Measurements from ENCODE around the gene ELAVL3. TPM values are rescaled to one million over a fixed set of nuclear protein-coding genes. Genes with fewer than 3 reads are reported as not detected.

The ELAVL3 gene
- total RNA-seq, 4 donors from 2014 or later, result not detected

DNA sequence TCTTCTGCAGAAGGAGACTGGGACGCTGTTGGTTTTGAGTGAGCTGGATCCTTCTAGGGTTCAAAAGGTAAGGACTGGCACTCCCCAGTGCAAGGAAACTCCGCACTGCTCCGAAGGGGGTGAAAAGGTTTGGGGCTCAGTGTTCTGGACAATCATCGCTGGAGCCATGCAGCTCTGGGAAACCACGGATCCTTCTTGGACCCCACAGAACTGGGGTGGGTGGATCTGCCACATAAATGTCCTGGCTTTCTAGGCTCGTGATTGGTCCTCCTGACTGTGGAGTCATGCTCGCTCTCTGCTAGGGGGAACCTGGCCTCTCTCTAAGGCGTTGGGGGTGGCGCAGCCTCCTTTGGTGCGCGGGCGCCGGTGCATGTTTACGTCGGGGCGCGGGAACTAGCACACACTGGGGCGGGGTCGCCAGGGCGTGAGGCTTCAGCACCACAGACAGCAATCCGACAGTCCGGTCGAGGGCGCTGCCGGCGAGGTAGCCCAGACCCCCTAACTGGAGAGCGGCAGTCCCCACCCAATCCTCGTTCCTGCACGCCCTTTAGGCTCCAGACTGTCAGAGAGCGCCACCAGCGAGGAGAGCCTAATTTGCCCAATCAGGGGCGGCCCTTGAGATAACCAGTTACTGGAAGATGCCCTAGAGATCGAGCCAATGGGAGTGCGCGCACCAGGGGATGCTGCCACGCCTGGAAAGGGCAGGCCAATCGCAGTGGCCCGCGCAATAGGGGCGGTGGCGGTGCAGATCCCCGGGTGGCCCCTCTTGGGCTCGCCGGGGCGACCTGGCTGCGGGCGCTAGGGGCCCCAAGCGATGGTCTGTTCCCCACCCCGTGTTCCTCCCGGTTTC lies 913 bp upstream of the ELAVL3 start:
- ATAC-seq, result peak; percentile 58 to 59
- H3K36me3 ChIP-seq, result peaks cover 0 to 3% of the 10 kb centered on the region in 2 donors
- in situ Hi-C loops (cut with MboI; ENCODE audit: low sequenced_read_pairs in 4 of 4), result no loop called here
- peaks cover 6 to 12% of the 10 kb centered on the region in 2 donors for H3K4me1 ChIP-seq
- peak; percentile 25 to 36 for DNase-seq
- TF ChIP-seq POLR2A (IDR thresholded peaks at IDR 0.05), result peak in 1 of 2 donors; percentile 6
- TF ChIP-seq, protein P1, sequence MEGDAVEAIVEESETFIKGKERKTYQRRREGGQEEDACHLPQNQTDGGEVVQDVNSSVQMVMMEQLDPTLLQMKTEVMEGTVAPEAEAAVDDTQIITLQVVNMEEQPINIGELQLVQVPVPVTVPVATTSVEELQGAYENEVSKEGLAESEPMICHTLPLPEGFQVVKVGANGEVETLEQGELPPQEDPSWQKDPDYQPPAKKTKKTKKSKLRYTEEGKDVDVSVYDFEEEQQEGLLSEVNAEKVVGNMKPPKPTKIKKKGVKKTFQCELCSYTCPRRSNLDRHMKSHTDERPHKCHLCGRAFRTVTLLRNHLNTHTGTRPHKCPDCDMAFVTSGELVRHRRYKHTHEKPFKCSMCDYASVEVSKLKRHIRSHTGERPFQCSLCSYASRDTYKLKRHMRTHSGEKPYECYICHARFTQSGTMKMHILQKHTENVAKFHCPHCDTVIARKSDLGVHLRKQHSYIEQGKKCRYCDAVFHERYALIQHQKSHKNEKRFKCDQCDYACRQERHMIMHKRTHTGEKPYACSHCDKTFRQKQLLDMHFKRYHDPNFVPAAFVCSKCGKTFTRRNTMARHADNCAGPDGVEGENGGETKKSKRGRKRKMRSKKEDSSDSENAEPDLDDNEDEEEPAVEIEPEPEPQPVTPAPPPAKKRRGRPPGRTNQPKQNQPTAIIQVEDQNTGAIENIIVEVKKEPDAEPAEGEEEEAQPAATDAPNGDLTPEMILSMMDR (IDR thresholded peaks at IDR 0.05 in 4 of 5, conservative IDR thresholded peaks at IDR 0.05 in 1 of 5), result no peak
- peak overlapping the region in 1 of 4 donors; percentile 2 for H3K27ac ChIP-seq
- H3K4me3 ChIP-seq, result peak overlapping the region; percentile 23 to 51 (median 45)
- no peaks in the 10 kb centered on the region for H3K9me3 ChIP-seq
- peaks cover 35 to 64% (median 43%) of the 10 kb centered on the region in 3 donors for H3K27me3 ChIP-seq
- intact Hi-C loops (cut with DNase I; ENCODE audit: low total_unique reads), result loop anchor here (2.0 kb wide), 2 partner anchors 101 to 189 kb away; no protein-coding TSS in a partner anchor

DNA sequence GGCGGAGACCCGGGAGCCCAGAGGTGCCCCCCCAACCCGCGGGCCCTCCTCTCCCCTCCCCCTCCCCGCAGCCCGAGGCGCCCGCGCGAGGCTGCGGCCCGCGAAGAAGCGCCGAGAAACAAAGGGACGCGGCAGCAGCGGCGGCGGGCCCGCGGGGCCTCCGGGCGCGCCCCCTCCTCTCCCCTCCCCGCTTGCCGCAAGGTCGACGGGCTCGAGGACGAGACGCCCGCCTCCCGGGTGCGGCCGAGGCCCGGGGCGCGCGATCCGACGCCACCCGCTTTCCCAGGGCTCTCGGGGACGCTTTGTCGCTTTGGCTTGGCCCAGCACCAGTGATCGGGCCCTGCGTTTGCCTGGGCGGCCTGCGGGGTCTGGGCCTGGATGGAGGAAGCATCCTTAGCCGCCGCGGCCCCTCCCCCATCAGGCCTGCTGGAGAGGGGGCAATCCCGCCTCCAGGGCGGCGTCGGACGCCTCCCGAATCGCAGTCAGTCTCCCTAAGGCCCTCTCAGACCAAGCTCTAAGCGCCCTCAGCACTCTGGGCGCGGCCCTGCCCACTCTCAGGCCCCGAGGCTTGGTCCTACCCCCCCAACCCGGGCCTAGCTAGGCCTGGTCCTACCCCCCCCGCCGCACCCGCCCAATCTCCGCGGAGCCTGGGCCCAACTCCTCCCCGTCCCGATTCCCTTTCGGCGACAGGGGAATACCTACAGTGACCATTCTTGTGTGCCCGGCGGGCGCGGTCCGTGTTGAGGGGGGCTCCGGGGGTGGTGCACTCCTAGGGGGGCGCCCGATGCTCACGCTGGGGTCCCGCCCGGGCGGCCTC lies 740 bp downstream of the ELAVL3 start:
- no peak overlapping the region for H3K27ac ChIP-seq
- TF ChIP-seq POLR2A (IDR thresholded peaks at IDR 0.05), result no peak
- TF ChIP-seq, protein P1 (IDR thresholded peaks at IDR 0.05 in 4 of 5, conservative IDR thresholded peaks at IDR 0.05 in 1 of 5), result no peak
- H3K27me3 ChIP-seq, result peaks cover 35 to 64% (median 43%) of the 10 kb centered on the region in 3 donors
- H3K36me3 ChIP-seq, result no peaks in the 10 kb centered on the region
- no peak for ATAC-seq
- H3K4me1 ChIP-seq, result peaks cover 6 to 12% of the 10 kb centered on the region in 2 donors
- intact Hi-C loops (cut with DNase I; ENCODE audit: low total_unique reads) (no loop called here), in situ Hi-C loops (cut with MboI; ENCODE audit: low sequenced_read_pairs in 4 of 4) (no loop called here)
- peak overlapping the region in 2 of 4 donors; percentile 17 to 24 for H3K4me3 ChIP-seq
- DNase-seq, result no peak
- H3K9me3 ChIP-seq, result no peaks in the 10 kb centered on the region

DNA sequence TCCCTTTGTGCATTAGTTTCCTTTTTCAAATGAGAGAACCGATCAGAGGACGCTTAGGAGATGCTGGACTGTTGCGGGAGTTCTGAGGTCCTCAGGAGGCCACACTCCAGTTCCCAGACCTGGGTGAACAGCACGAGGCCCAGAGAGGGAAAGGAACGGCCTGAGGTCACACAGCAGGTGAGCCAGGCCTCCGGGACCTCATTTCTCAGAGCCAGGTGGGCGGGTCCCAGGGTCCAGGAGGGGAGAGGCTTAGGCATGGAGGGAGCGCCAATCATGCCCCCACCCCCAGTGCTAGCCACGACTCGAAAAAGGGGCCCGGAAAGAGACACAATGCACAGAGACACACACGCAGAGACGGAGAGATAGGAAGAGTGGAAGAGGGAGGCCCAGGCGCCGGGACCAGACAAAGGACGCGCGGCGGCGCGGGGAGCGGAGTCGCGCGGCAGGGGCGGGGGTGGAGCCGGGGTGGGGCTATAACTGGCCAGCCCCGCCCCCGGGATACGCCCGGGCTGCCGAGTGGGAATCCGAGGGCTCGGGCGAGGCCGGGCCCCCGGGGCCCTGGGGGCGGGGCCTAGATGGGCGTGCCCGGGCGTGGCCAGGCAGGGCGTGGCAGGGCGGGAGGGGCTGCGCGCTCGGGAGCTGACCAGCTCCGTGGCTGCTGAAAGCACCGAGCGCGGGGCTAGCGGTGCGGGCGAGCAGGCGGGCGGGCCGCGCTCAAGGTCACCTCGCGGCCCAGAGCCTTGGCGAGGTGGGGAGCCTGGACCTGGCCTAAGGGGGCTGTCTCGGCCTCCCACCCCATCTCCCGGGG lies 1.6 kb downstream of the ELAVL3 start:
- Histone ChIP-seq H3K27ac (no peak overlapping the region), H3K4me3 (peak overlapping the region in 1 of 4 donors; percentile 24), H3K36me3 (no peaks in the 10 kb centered on the region), H3K4me1 (peaks cover 6 to 12% of the 10 kb centered on the region in 2 donors), H3K9me3 (no peaks in the 10 kb centered on the region), H3K27me3 (peaks cover 35 to 60% (median 43%) of the 10 kb centered on the region in 3 donors)
- in situ Hi-C loops (cut with MboI; ENCODE audit: low sequenced_read_pairs in 4 of 4) (no loop called here), intact Hi-C loops (cut with DNase I; ENCODE audit: low total_unique reads) (no loop called here)
- TF ChIP-seq POLR2A (IDR thresholded peaks at IDR 0.05), result no peak
- TF ChIP-seq, protein P1 (IDR thresholded peaks at IDR 0.05 in 4 of 5, conservative IDR thresholded peaks at IDR 0.05 in 1 of 5), result no peak
- DNase-seq, result no peak
- no peak for ATAC-seq

Measured in gastrocnemius medialis (tissue), 4 donors.